ENCODE data around the gene MBL2.

MBL2 gene

DNA sequence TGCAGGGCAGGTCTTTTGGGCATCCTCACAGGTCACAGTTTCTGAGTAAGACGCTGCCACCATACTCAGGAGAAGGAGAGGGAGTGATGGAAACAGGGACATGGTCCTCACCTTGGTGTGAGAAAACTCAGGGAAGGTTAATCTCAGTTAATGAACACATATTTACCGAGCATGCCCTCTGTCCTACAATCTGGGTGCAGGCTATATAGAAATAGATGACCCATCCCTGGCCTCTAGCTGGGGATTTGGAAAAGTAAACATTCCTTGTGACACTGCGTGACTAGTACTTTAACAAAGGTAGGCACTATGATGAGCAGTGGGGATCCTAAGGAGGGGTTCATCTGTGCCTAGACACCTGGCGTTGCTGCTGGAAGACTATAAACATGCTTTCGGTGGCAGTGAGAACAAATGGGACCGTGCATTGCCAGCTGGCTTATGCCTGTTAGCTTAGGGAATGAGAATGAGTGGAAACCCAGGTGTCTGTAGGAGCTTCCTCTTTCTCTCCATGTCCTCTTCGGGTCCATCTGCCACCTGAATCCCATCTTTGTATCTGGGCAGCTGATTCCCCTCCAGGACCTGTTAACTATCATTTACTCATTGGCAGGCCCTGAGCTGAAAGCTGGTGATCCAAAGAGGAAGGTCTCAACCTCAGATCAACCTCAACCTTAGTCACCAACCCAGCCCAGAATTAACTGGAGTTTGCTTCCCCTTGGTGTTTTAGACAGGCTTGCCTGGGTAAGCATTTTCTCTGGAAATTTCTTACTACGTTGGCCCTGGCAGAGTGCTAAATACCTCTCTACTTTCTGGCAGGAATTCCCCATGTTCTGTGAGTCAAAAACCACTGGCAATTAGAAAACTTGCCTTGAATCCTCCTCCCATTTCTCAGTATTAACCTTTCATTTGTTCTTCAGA, 794 bp downstream of the MBL2 start:
- DNase-seq, result no peak

DNA sequence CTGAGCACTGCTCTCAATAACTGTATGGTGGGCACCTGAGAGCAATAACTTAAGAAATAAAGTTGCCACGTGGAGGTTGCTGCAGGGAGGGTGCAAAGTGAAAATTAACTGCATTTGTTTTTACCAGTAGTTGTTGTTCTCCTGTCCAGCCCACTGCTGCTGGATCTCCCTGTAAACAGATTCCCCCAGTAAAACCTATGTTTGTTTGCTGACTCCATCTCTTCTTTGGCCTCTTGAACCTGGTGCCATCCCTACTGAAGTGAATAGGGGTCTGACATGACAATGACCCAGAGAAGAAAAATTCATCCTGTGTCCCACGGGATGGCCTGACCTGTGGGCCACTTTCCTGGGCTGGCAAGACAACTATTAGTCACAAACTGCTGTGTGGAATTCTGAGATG, 1.7 kb downstream of the MBL2 start:
- no peak for DNase-seq

- no peak for DNase-seq
Observed at GRCh38 chr10:52769966-52770365, 2.6 kb downstream of the MBL2 start.

DNA sequence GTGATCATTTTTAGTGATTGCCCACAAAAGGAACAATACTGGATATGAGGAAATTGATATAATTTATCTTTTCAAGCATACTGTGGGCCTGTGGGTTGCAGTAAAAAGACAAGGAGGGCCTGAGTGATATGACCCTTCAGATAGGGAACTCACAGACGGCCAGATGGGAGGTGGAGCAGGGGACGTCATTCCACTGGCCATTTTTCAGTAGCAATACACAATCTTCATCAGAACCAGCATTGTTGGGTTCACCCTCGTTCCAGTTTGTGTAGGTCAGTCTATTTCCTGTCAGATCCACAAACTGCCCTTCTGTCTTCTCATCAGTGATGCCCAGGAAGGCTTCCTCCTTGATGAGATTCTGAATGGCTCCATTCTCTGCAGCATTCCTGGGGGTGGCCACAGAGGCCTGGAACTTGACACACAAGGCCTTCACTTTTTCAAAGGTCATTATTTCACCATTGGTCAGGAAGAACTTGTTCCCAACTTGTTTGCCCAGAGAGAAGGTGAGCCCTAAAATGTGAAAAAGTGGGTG, 4.5 kb downstream of the MBL2 start:
- no peak for DNase-seq

- DNase-seq, result no peak
Observed at GRCh38 chr10:52762088-52762487, 10.5 kb downstream of the MBL2 start.

GRCh38 chr10:52759154-52759553, 13.4 kb downstream of the MBL2 start:
- no peak for DNase-seq

DNA sequence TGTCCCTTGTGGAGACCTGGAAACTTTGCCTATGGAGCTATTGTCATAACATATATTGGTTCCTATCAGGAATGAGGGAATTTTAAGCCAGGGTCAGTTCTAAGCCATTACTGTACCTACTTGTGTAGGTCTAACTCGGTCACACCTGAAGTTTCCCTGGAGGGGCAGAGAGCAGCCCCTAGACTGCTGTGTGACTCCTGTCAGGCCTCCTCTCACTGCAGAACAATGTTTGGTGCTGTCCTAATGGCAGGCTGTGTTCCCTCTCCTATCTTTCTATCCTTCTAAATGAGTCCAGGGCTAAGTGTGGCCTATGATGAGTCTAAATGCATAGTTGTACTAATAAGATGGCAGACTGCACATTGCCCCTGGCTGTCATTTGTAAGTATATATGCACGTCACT, 14.2 kb downstream of the MBL2 start:
- DNase-seq, result no peak

DNA sequence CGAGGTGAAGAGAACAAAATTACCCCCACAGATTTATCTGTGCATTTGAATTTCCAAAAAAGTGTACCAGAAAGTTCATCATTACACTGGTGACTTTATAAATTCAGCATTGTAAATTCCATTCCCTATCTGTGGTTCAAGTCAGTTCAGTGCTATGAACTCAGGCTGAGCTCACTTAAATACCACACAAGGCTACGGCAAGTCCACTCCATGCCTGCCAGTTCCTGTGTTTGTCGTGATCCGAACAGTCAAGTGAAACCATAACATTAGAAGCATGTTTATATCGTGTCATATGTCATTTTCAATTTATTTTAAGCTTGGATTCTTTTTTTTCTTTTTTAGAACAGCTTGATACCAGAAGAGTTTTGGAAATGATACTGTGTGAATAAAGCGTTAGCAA, 14.8 kb downstream of the MBL2 start:
- no peak for DNase-seq

DNA sequence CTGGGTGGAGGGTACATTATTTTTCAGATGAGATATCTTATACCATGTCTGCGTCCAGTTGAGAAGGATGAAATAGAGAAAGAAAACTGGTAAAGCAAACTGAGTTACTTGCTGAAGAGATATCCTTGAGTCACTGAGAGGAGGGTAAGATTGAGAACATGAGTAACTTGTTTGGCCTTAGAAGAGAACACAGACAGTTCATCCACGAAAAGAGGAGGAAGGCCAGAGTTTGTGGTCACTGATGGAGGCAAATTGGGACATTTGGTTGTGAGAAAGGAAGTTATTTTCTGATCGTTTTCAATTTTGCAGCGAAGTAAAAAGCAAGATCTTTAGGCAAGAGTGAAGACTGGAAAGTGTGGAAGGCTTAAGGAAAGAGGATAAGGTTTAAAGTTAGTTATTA, 15.6 kb downstream of the MBL2 start:
- DNase-seq, result no peak

GRCh38 chr10:52756295-52756694, 16.3 kb downstream of the MBL2 start:
- DNase-seq, result no peak

- no peak for DNase-seq
Observed at GRCh38 chr10:52755297-52756062, 17.1 kb downstream of the MBL2 start.

- DNase-seq, result no peak
Observed at GRCh38 chr10:52752801-52753445, 19.7 kb downstream of the MBL2 start.

DNA sequence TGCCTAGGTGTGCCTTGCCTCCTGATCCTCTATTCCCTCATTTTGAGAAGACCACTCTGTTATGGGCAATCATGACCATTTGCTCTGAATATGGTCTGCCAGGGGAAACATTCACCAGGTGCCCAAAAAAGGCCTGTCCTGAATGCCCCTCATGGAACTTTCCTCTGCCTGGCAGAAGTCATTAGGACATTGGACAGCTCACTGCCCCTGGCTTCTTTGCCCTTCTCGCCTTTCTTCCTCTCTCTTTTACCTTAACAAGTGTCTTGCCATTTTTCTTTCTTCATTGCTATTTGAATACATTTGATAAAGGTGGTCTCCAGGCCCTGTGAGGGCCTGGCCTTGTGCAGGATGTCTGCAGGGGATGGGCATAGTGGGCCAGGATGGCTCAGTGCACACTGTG, 20.3 kb downstream of the MBL2 start:
- DNase-seq, result no peak

- DNase-seq, result no peak
Observed at GRCh38 chr10:52751337-52751736, 21.2 kb downstream of the MBL2 start.

- no peak for DNase-seq
Observed at GRCh38 chr10:52750629-52751028, 22.0 kb downstream of the MBL2 start.

DNA sequence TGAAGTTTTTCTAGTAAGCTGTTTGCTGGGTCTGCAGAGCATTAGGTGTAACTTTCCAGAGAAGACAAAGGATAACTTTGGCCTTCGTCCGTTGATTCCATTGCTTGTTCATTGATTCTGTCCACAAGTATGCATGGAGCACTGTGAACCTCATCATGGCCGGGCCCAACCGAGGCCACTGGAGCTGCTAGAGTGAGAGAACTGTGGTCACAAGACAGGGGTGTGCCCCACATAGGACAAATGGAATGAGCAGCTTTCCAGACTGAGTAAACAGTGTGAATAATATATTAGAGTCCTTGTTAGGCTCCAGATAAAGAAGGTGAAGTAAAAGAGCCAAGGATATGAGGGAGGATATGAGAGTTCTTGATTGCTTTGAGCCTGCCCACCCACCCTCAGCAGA, 24.9 kb downstream of the MBL2 start:
- no peak for DNase-seq

GRCh38 chr10:52746169-52746568, 26.4 kb downstream of the MBL2 start:
- DNase-seq, result no peak

- no peak for DNase-seq
Observed at GRCh38 chr10:52744057-52744805, 28.4 kb downstream of the MBL2 start.

- DNase-seq, result no peak
Observed at GRCh38 chr10:52742731-52743130, 29.9 kb downstream of the MBL2 start.

- DNase-seq, result no peak
Observed at GRCh38 chr10:52741851-52742250, 30.7 kb downstream of the MBL2 start.

DNA sequence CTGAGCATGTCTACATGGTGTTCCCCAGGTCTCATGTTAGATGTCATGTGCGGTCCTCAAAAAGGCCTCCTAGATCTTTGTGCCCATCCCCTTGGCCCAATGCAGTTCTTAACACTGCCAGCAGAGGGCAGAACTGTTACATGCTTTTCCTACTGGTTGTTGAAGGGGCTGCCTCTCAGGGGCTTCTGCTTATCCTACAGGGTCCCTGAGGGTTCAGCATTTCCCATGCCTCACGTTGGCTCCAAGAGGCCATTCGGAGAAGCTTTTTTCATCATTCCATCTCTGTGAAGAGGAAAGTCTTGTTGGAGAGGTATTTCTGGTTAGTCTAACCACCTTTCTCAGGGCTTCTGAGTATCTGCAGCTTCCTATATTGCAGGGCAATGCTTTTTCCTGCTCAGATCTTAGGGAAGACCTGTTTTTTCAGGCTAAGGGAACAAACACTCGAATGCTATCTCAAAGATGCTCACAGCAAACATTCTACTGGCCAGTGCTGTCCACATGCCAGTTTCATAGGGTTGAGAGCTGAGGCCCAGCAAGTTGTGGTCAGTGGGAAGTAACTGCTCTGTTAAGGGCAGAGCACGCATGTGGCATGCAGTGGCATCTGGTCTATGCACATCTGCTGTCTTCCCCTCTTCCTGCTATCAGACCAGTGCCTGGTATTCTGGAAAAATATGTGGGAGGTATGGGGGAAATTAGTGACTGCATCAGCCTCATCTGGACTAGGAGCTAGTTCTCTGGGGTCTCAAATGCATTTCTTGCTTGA, 31.5 kb downstream of the MBL2 start:
- DNase-seq, result no peak

- DNase-seq, result no peak
Observed at GRCh38 chr10:52740155-52740549, 32.4 kb downstream of the MBL2 start.
